Suprapubic skin (tissue), 4 donors: ENCODE data around the gene SLC26A9. TPM values are rescaled to one million over a fixed set of nuclear protein-coding genes. Genes with fewer than 3 reads are reported as not detected.

Experiments used
- DNase-seq, 2 donors: peaks; one replicate each; pipeline ENCODE4 v3.0.0-alpha.2; 2019; ENCODE audit warnings: low spot score in 2 of 2
- H3K27ac ChIP-seq: fragments of 200-600 bp; sonication (generic); one replicate; pipeline ENCODE4 v1.5.1; 2019
- H3K27me3 ChIP-seq: fragments of 200-600 bp; sonication (generic); one replicate; pipeline ENCODE4 v1.5.1; 2019
- H3K36me3 ChIP-seq: fragments of 200-600 bp; sonication (generic); one replicate; pipeline ENCODE4 v1.5.1; 2019
- H3K4me1 ChIP-seq: fragments of 200-600 bp; sonication (generic); one replicate; pipeline ENCODE4 v1.5.1; 2019
- H3K4me3 ChIP-seq: fragments of 200-600 bp; sonication (generic); one replicate; pipeline ENCODE4 v1.5.1; 2019; ENCODE audit warnings: mild to moderate bottlenecking
- H3K9me3 ChIP-seq: fragments of 200-600 bp; sonication (generic); one replicate; pipeline ENCODE4 v1.5.1; 2019
- CTCF ChIP-seq, 2 donors: fragments of 200-600 bp in 1 of 2; fragments of 450-650 bp in 1 of 2; sonication (generic) in 1 of 2; IDR thresholded peaks; one replicate each; pipeline ENCODE4 v1.5.1; 2016 to 2019; ENCODE audit warnings: antibody characterized with exemption in 2 of 2, mild to moderate bottlenecking in 1 of 2, moderate library complexity in 1 of 2
- EP300 ChIP-seq: sonication (generic); formaldehyde crosslinking; IDR thresholded peaks from one replicate; pipeline ENCODE4 v1.6.1; 2017; ENCODE audit warnings: antibody characterized with exemption
- POLR2A ChIP-seq, 2 donors: fragments of 450-650 bp; IDR thresholded peaks; one replicate each; pipeline ENCODE4 v1.6.1; 2017; ENCODE audit warnings: antibody characterized with exemption in 2 of 2, mild to moderate bottlenecking in 2 of 2, moderate library complexity in 2 of 2
- POLR2AphosphoS5 ChIP-seq, 3 donors: sonication (generic); formaldehyde crosslinking; IDR thresholded peaks; one replicate each; pipeline ENCODE4 v1.6.1; 2017; ENCODE audit warnings: antibody characterized with exemption in 3 of 3
- WGBS: methylation state at CpG from one replicate; pipeline ENCODE4 v1.1.5; 2018; 5-methylcytosine and 5-hydroxymethylcytosine counted together
- total RNA-seq, 4 donors: library from RNA; depleted of rRNA; stranded (reverse); fragments of >200 nt; gene quantifications; one replicate each; pipeline ENCODE4 v1.1.0, GENCODE V29; 2016

SLC26A9 gene
- total RNA-seq, 4 donors from 2014 or later = 5.7 to 7.2 (median 6.6) TPM

DNA sequence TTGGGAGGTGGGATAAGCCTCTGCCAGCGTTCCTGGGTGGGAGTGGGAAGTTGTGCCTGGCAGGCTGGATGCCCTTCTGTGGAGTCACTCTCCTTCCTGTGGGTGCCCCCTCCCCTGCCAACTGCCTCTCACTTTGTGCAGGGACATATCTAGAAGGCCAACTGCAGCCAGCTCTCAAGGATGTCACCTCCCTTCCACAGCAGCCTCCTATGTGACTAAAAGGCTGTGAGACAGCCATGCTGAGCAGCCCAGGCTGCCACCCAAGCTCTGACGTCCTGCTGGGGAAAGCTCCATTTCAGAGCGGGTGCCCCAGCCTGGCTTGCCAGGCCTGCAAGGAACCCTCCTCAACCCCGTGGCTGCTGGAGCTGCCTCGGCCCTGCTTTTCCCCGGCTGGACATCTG, 19.6 kb upstream of the SLC26A9 start:
- Histone ChIP-seq H3K4me1 (peaks cover 13% of the 10 kb centered on the region), H3K27ac (no peak overlapping the region), H3K4me3 (no peak overlapping the region), H3K27me3 (peaks cover 38% of the 10 kb centered on the region), H3K36me3 (no peaks in the 10 kb centered on the region), H3K9me3 (no peaks in the 10 kb centered on the region)
- 66% methylated on average over 3 of the region's 6 CpGs for WGBS
- no peak for DNase-seq
- no peak for TF ChIP-seq POLR2AphosphoS5 (IDR thresholded peaks at IDR 0.05)
- TF ChIP-seq POLR2A (IDR thresholded peaks at IDR 0.05) = no peak
- TF ChIP-seq CTCF (IDR thresholded peaks at IDR 0.05) = no peak
- TF ChIP-seq EP300 = no peak

DNA sequence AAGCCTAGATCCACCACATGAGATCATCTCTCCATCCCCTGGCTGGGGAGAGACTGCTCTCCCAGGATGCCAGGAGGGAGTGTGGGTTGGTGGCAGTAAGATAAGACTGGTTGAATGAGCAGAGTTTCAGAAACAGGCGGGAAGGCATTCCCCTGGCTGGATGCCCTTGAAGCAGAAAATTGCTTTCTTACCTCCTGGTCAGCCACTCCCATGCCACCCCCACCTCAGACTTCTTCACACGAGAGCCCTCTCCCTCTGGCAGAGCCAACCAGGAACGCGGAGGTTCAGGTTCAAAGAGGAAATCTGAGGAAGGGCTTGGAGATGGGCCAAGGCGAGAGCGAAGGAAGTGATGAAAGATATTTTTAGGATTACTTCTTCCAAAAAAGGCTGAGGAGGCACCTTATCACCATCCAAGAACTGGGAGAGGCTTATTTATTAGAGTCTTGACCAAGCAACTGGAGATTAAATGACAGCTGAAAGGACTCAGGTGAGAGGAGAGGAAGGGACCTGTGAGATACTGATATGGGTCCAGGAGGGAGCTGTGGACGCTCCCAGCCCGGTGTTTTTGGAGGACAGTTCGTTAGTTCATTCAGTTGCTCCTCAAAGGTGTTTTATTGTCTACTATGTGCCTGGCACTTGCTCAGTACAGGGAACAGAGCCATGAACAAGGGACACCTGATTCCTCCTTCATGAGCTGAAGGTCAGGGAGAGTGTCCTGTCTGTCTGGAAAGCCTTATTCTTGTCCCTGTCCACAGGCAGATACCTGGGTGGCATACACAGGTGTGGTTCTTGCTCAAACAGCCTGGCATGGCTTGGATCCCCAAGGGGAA, 18.9 kb upstream of the SLC26A9 start:
- 48% methylated on average over 9 of the region's 9 CpGs for WGBS
- DNase-seq = no peak
- H3K27me3 ChIP-seq = peaks cover 38% of the 10 kb centered on the region
- no peak overlapping the region for H3K27ac ChIP-seq
- no peaks in the 10 kb centered on the region for H3K36me3 ChIP-seq
- no peaks in the 10 kb centered on the region for H3K9me3 ChIP-seq
- no peak for TF ChIP-seq POLR2A (IDR thresholded peaks at IDR 0.05)
- no peak for TF ChIP-seq POLR2AphosphoS5 (IDR thresholded peaks at IDR 0.05)
- TF ChIP-seq CTCF (IDR thresholded peaks at IDR 0.05) = no peak
- no peak for TF ChIP-seq EP300
- H3K4me3 ChIP-seq = no peak overlapping the region
- H3K4me1 ChIP-seq = peaks cover 13% of the 10 kb centered on the region

DNA sequence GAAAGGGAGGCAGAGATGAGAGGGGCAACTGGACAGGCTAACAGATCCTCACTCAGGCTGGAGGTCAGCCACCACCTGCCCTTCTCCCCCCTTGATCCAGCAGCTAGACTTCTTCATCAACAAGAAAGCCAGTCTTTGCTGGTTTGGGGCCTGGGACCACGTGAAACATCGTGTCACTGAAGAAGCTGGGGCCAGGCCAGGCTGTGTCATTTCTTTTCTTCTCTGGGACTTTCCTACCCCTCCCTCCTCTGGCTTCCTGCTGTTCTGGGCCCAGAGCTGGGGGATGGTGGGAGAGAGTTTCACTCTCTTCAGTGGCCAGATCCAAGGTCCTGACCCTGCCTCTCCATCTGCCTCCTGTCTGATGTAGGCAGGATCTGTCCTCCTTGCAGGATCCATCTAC, 18.1 kb upstream of the SLC26A9 start:
- H3K27me3 ChIP-seq = peaks cover 46% of the 10 kb centered on the region

GRCh38 chr1:205959789-205960188, 16.5 kb upstream of the SLC26A9 start:
- no peaks in the 10 kb centered on the region for H3K9me3 ChIP-seq
- 79% methylated on average over 4 of the region's 4 CpGs for WGBS
- no peak for DNase-seq
- no peak overlapping the region for H3K27ac ChIP-seq
- H3K27me3 ChIP-seq = peaks cover 51% of the 10 kb centered on the region
- TF ChIP-seq CTCF (IDR thresholded peaks at IDR 0.05) (no peak), POLR2AphosphoS5 (IDR thresholded peaks at IDR 0.05) (no peak), EP300 (no peak), POLR2A (IDR thresholded peaks at IDR 0.05) (no peak)
- H3K4me1 ChIP-seq = peaks cover 13% of the 10 kb centered on the region
- no peaks in the 10 kb centered on the region for H3K36me3 ChIP-seq
- H3K4me3 ChIP-seq = no peak overlapping the region

More for the DNA sequence above, 18.1 kb upstream of the SLC26A9 start:
- Histone ChIP-seq H3K4me3 (no peak overlapping the region), H3K4me1 (peaks cover 13% of the 10 kb centered on the region), H3K27ac (no peak overlapping the region), H3K36me3 (no peaks in the 10 kb centered on the region), H3K9me3 (no peaks in the 10 kb centered on the region)
- DNase-seq = no peak
- TF ChIP-seq POLR2A (IDR thresholded peaks at IDR 0.05) (no peak), EP300 (no peak), POLR2AphosphoS5 (IDR thresholded peaks at IDR 0.05) (no peak), CTCF (IDR thresholded peaks at IDR 0.05) (no peak)
- 31% methylated on average over 2 of the region's 2 CpGs for WGBS

DNA sequence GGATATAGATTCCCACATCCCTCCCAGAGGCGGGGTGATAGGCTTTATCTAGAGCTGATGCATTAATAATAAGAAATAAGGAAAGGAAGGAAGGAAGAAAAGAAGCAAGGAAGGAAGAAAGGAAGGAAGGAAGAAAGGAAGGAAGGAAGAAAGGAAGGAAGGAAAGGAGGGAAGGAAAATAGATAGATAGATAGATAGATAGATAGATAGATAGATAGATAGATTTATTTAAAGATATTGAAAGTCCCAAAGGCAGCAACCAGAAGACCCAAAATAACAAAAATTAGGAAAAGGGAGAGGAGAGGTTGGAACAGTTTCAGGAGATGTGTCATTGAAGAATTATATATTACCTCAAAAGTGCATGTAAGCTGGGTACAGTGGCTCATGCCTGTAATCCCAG, 12.2 kb upstream of the SLC26A9 start:
- no peak overlapping the region for H3K27ac ChIP-seq
- no peak for DNase-seq
- H3K4me1 ChIP-seq = peaks cover 16% of the 10 kb centered on the region
- TF ChIP-seq POLR2AphosphoS5 (IDR thresholded peaks at IDR 0.05) (no peak), EP300 (no peak), CTCF (IDR thresholded peaks at IDR 0.05) (no peak), POLR2A (IDR thresholded peaks at IDR 0.05) (no peak)
- H3K4me3 ChIP-seq = no peak overlapping the region
- no peaks in the 10 kb centered on the region for H3K9me3 ChIP-seq
- peaks cover 58% of the 10 kb centered on the region for H3K27me3 ChIP-seq
- no peaks in the 10 kb centered on the region for H3K36me3 ChIP-seq
- 79% methylated on average over 1 of the region's 1 CpG for WGBS
